ENCODE data around the gene EGLN2. TPM values are rescaled to one million over a fixed set of nuclear protein-coding genes. Genes with fewer than 3 reads are reported as not detected.
"Not testable (repeated sequence)": the region's sequence is repeated elsewhere in the genome, so short reads cannot be mapped to it uniquely, and the experiment has no call there.

Gene EGLN2
- polyA plus RNA-seq, 1 donor (not counting 4 experiments of a cell fraction or from before 2014, with no cell fraction given), result 31.6 TPM

- H3K27ac ChIP-seq (ENCODE audit: control insufficient read depth, insufficient read depth, low read length); DNase-seq (ENCODE audit: low read depth, low spot score); H3K36me3 ChIP-seq (ENCODE audit: control insufficient read depth in 2 of 2, extremely low read depth in 1 of 2, insufficient read depth in 2 of 2, low read length in 2 of 2); H3K9me1 ChIP-seq (ENCODE audit: control insufficient read depth, extremely low read depth, insufficient read depth, low read length); H3K79me2 ChIP-seq (ENCODE audit: control insufficient read depth, insufficient read depth, low read length); FAIRE-seq; H4K20me1 ChIP-seq (ENCODE audit: control insufficient read depth, extremely low read depth, insufficient read depth, low read length); H3K4me3 ChIP-seq (ENCODE audit: control insufficient read depth in 2 of 3, extremely low read depth in 1 of 3, insufficient read depth in 2 of 3, low read depth in 1 of 3, low read length in 3 of 3); H3K9ac ChIP-seq (ENCODE audit: control insufficient read depth, extremely low read depth, insufficient read depth, low read length); dilution Hi-C loops (cut with MboI; ENCODE audit: extremely low pct_ligation_motif_present, low sequenced_read_pairs); H3K4me2 ChIP-seq (ENCODE audit: control insufficient read depth, extremely low read depth, insufficient read depth, low read depth, low read length); H3K9me3 ChIP-seq (ENCODE audit: control insufficient read depth, low read depth, low read length); H3K27me3 ChIP-seq (ENCODE audit: control insufficient read depth, extremely low read depth, insufficient read depth, low read length); H3K4me1 ChIP-seq (ENCODE audit: control insufficient read depth, extremely low read depth, insufficient read depth, low read length): not testable (repeated sequence)
- peak overlapping the region; percentile 5 for H2AFZ ChIP-seq (ENCODE audit: control insufficient read depth, low read length)
These were observed 44.7 kb downstream of the EGLN2 start for GRCh38 chr19:40843653-40844052.

- dilution Hi-C loops (cut with MboI; ENCODE audit: extremely low pct_ligation_motif_present, low sequenced_read_pairs); H3K4me1 ChIP-seq (ENCODE audit: control insufficient read depth, extremely low read depth, insufficient read depth, low read length); H4K20me1 ChIP-seq (ENCODE audit: control insufficient read depth, extremely low read depth, insufficient read depth, low read length); DNase-seq (ENCODE audit: low read depth, low spot score); H3K79me2 ChIP-seq (ENCODE audit: control insufficient read depth, insufficient read depth, low read length); H3K4me3 ChIP-seq (ENCODE audit: control insufficient read depth in 2 of 3, extremely low read depth in 1 of 3, insufficient read depth in 2 of 3, low read depth in 1 of 3, low read length in 3 of 3); H3K9ac ChIP-seq (ENCODE audit: control insufficient read depth, extremely low read depth, insufficient read depth, low read length); H3K36me3 ChIP-seq (ENCODE audit: control insufficient read depth in 2 of 2, extremely low read depth in 1 of 2, insufficient read depth in 2 of 2, low read length in 2 of 2); H3K9me1 ChIP-seq (ENCODE audit: control insufficient read depth, extremely low read depth, insufficient read depth, low read length); H3K9me3 ChIP-seq (ENCODE audit: control insufficient read depth, low read depth, low read length); FAIRE-seq; H2AFZ ChIP-seq (ENCODE audit: control insufficient read depth, low read length); H3K4me2 ChIP-seq (ENCODE audit: control insufficient read depth, extremely low read depth, insufficient read depth, low read depth, low read length); H3K27ac ChIP-seq (ENCODE audit: control insufficient read depth, insufficient read depth, low read length): not testable (repeated sequence)
- H3K27me3 ChIP-seq (ENCODE audit: control insufficient read depth, extremely low read depth, insufficient read depth, low read length), result peaks cover 15% of the 10 kb centered on the region
These were observed 47.7 kb downstream of the EGLN2 start for GRCh38 chr19:40846722-40847121.

GRCh38 chr19:40850277-40850676, 51.3 kb downstream of the EGLN2 start, which contains the start of gene CYP2A6:
Gene CYP2A6, minus strand, starts transcription at chr19:40850447. Its CDS starts 21 bp downstream, at chr19:40850426.
- H3K9me1 ChIP-seq (ENCODE audit: control insufficient read depth, extremely low read depth, insufficient read depth, low read length); H3K4me1 ChIP-seq (ENCODE audit: control insufficient read depth, extremely low read depth, insufficient read depth, low read length); DNase-seq (ENCODE audit: low read depth, low spot score); H3K4me3 ChIP-seq (ENCODE audit: control insufficient read depth in 2 of 3, extremely low read depth in 1 of 3, insufficient read depth in 2 of 3, low read depth in 1 of 3, low read length in 3 of 3); FAIRE-seq; H3K9ac ChIP-seq (ENCODE audit: control insufficient read depth, extremely low read depth, insufficient read depth, low read length); H3K27ac ChIP-seq (ENCODE audit: control insufficient read depth, insufficient read depth, low read length); H3K36me3 ChIP-seq (ENCODE audit: control insufficient read depth in 2 of 2, extremely low read depth in 1 of 2, insufficient read depth in 2 of 2, low read length in 2 of 2); H3K9me3 ChIP-seq (ENCODE audit: control insufficient read depth, low read depth, low read length); dilution Hi-C loops (cut with MboI; ENCODE audit: extremely low pct_ligation_motif_present, low sequenced_read_pairs); H3K79me2 ChIP-seq (ENCODE audit: control insufficient read depth, insufficient read depth, low read length); H2AFZ ChIP-seq (ENCODE audit: control insufficient read depth, low read length); H4K20me1 ChIP-seq (ENCODE audit: control insufficient read depth, extremely low read depth, insufficient read depth, low read length); H3K4me2 ChIP-seq (ENCODE audit: control insufficient read depth, extremely low read depth, insufficient read depth, low read depth, low read length): not testable (repeated sequence)
- peaks cover 15% of the 10 kb centered on the region for H3K27me3 ChIP-seq (ENCODE audit: control insufficient read depth, extremely low read depth, insufficient read depth, low read length)

- DNase-seq (ENCODE audit: low read depth, low spot score); H3K4me2 ChIP-seq (ENCODE audit: control insufficient read depth, extremely low read depth, insufficient read depth, low read depth, low read length); FAIRE-seq; H3K4me1 ChIP-seq (ENCODE audit: control insufficient read depth, extremely low read depth, insufficient read depth, low read length); H4K20me1 ChIP-seq (ENCODE audit: control insufficient read depth, extremely low read depth, insufficient read depth, low read length); H3K27ac ChIP-seq (ENCODE audit: control insufficient read depth, insufficient read depth, low read length); dilution Hi-C loops (cut with MboI; ENCODE audit: extremely low pct_ligation_motif_present, low sequenced_read_pairs); H3K9me1 ChIP-seq (ENCODE audit: control insufficient read depth, extremely low read depth, insufficient read depth, low read length); H2AFZ ChIP-seq (ENCODE audit: control insufficient read depth, low read length); H3K79me2 ChIP-seq (ENCODE audit: control insufficient read depth, insufficient read depth, low read length); H3K9ac ChIP-seq (ENCODE audit: control insufficient read depth, extremely low read depth, insufficient read depth, low read length); H3K4me3 ChIP-seq (ENCODE audit: control insufficient read depth in 2 of 3, extremely low read depth in 1 of 3, insufficient read depth in 2 of 3, low read depth in 1 of 3, low read length in 3 of 3); H3K9me3 ChIP-seq (ENCODE audit: control insufficient read depth, low read depth, low read length); H3K36me3 ChIP-seq (ENCODE audit: control insufficient read depth in 2 of 2, extremely low read depth in 1 of 2, insufficient read depth in 2 of 2, low read length in 2 of 2): not testable (repeated sequence)
- peaks cover 15% of the 10 kb centered on the region for H3K27me3 ChIP-seq (ENCODE audit: control insufficient read depth, extremely low read depth, insufficient read depth, low read length)
These were observed 53.6 kb downstream of the EGLN2 start for GRCh38 chr19:40852467-40853152.

Measured in keratinocyte (primary cell).